22Rv1 (cell line): ENCODE results near the gene COL9A3.

Experiments used
- CTCF ChIP-seq: fragments of 450-650 bp; IDR thresholded peaks from 2 replicates; pipeline ENCODE4 v1.5.1; 2017; ENCODE audit warnings: mild to moderate bottlenecking
- ZFX ChIP-seq: fragments of 450-650 bp; IDR thresholded peaks from 2 replicates; pipeline ENCODE4 v1.6.1; 2017; ENCODE audit warnings: antibody characterized with exemption, borderline replicate concordance

DNA sequence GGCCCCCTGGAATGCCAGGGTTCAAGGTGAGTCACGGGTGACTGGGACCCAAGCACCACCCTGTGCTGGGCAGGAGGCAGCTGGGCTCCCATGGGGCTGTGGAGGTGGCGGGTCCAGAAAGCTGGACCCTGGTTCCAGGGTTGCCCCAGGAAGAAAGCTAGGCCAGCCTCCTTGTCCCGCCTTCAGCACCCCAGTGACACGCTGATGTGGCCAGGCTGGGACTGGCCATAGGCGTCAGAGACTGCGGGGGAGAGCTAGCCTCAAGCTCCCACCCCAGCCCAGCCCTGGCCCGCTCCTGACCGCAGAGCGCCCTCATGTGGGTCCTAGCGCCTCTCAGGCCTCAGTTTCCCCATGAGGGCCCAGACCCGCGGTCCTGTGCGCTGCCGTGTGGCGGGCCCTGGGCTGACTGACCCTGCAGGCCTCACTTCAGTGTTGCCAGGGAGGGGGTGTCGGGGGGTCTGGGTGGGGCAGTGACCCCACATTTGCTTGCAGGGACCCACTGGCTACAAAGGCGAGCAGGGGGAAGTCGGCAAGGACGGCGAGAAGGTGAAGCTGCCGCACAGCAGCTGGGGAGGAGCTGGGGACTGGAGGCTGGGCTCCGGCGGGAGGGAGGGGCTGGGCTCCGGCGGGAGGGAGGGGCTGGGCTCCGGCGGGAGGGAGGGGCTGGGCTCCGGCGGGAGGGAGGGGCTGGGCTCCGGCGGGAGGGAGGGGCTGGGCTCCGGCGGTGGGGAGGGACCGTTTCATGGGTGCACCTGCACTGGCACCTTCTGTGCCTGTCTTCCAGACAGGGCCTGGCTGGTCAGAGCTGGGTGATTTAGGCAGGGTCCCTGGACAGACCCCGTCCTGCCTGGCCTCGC lies 7.9 kb downstream of the COL9A3 start:
- no peak for TF ChIP-seq CTCF
- TF ChIP-seq ZFX = no peak
